ENCODE results near the gene TGM5. TPM values are rescaled to one million over a fixed set of nuclear protein-coding genes. Genes with fewer than 3 reads are reported as not detected.

Gene TGM5
- total and polyA plus RNA-seq, 2 donors (not counting 3 experiments of a cell fraction or from before 2014, with no cell fraction given), result not detected

GRCh38 chr15:43281926-43282602 is 15.3 kb upstream of the TGM5 start:
- Histone ChIP-seq H3K9me3 (replicated peaks; ENCODE audit: control insufficient read depth, insufficient read depth, low read length) (no peaks in the 10 kb centered on the region), H3K36me3 (ENCODE audit: control insufficient read depth in 2 of 2, extremely low read depth in 1 of 2, insufficient read depth in 2 of 2, low read length in 2 of 2) (no peaks in the 10 kb centered on the region), H3K4me3 (replicated peaks in 1 of 3; ENCODE audit: insufficient read depth in 1 of 3, low read depth in 1 of 3, low read length in 3 of 3) (no peak overlapping the region), H4K20me1 (replicated peaks; ENCODE audit: control insufficient read depth, extremely low read depth, insufficient read depth, low read length) (no peaks in the 10 kb centered on the region), H3K9ac (replicated peaks; ENCODE audit: extremely low read depth, insufficient read depth, low read length) (no peak overlapping the region), H3K27me3 (ENCODE audit: control insufficient read depth in 2 of 2, insufficient read depth in 2 of 2, low read length in 2 of 2) (peaks cover 3 to 6% of the 10 kb centered on the region in 2 experiments), H3K79me2 (ENCODE audit: control insufficient read depth, insufficient read depth, low read length) (no peaks in the 10 kb centered on the region), H2AFZ (ENCODE audit: low read depth, low read length) (no peak overlapping the region), H3K9me1 (replicated peaks; ENCODE audit: control insufficient read depth, extremely low read depth, insufficient read depth, low read length) (no peaks in the 10 kb centered on the region), H3K27ac (ENCODE audit: insufficient read depth, low read depth, low read length) (no peak overlapping the region), H3K4me1 (ENCODE audit: control insufficient read depth, extremely low read depth, insufficient read depth, low read length) (peaks cover 2% of the 10 kb centered on the region), H3K4me2 (ENCODE audit: insufficient read depth, low read length) (no peak overlapping the region)
- BruUV-seq (replicated peaks), result no TSS peak
- intact Hi-C loops (cut with micrococcal nuclease), result loop anchor here (10.0 kb wide), 1 partner anchor 577 kb away; no protein-coding TSS in a partner anchor
- dilution Hi-C loops (cut with MboI; ENCODE audit: extremely low pct_ligation_motif_present, low sequenced_read_pairs), result no loop called here
- ChIA-PET CTCF (interaction anchor here (2.0 to 3.4 kb wide), 2 partner anchors 14 to 56 kb away, joined by 5 to 14 read pairs; no protein-coding TSS in a partner anchor), POLR2A (no interaction called here)
- no peak for FAIRE-seq
- no peak for DNase-seq (ENCODE audit: low read depth, low spot score)
- TF ChIP-seq POLR2AphosphoS5 (IDR thresholded peaks at IDR 0.05; ENCODE audit: insufficient read depth, low read depth, low read length) (no peak), MYC (IDR thresholded peaks at IDR 0.05; ENCODE audit: low read depth, low read length) (no peak), FOS (IDR thresholded peaks at IDR 0.05; ENCODE audit: borderline replicate concordance, insufficient read depth, low read length) (no peak), GATA2 (IDR thresholded peaks at IDR 0.05; ENCODE audit: insufficient read depth, insufficient read length, low read depth, low read length) (no peak), EZH2 (IDR thresholded peaks at IDR 0.05; ENCODE audit: borderline replicate concordance, low read depth, low read length, severe bottlenecking) (no peak), JUN (IDR thresholded peaks at IDR 0.05; ENCODE audit: borderline replicate concordance, insufficient read depth, insufficient read length, low read depth) (no peak), POLR2A (IDR thresholded peaks at IDR 0.05; ENCODE audit: low read depth, low read length) (no peak)
- TF ChIP-seq, protein P1, sequence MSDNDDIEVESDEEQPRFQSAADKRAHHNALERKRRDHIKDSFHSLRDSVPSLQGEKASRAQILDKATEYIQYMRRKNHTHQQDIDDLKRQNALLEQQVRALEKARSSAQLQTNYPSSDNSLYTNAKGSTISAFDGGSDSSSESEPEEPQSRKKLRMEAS (IDR thresholded peaks at IDR 0.05; ENCODE audit: insufficient read depth, insufficient read length), result no peak
- TF ChIP-seq, protein P2, sequence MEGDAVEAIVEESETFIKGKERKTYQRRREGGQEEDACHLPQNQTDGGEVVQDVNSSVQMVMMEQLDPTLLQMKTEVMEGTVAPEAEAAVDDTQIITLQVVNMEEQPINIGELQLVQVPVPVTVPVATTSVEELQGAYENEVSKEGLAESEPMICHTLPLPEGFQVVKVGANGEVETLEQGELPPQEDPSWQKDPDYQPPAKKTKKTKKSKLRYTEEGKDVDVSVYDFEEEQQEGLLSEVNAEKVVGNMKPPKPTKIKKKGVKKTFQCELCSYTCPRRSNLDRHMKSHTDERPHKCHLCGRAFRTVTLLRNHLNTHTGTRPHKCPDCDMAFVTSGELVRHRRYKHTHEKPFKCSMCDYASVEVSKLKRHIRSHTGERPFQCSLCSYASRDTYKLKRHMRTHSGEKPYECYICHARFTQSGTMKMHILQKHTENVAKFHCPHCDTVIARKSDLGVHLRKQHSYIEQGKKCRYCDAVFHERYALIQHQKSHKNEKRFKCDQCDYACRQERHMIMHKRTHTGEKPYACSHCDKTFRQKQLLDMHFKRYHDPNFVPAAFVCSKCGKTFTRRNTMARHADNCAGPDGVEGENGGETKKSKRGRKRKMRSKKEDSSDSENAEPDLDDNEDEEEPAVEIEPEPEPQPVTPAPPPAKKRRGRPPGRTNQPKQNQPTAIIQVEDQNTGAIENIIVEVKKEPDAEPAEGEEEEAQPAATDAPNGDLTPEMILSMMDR (IDR thresholded peaks at IDR 0.05; ENCODE audit: extremely low read depth in 1 of 2, insufficient read depth in 1 of 2, low read depth in 1 of 2, low read length in 2 of 2), result no peak
